Measurements from ENCODE around the gene DBH. TPM values are rescaled to one million over a fixed set of nuclear protein-coding genes. Genes with fewer than 3 reads are reported as not detected.

The DBH gene
- total RNA-seq, 2 donors from 2014 or later: not detected

DNA sequence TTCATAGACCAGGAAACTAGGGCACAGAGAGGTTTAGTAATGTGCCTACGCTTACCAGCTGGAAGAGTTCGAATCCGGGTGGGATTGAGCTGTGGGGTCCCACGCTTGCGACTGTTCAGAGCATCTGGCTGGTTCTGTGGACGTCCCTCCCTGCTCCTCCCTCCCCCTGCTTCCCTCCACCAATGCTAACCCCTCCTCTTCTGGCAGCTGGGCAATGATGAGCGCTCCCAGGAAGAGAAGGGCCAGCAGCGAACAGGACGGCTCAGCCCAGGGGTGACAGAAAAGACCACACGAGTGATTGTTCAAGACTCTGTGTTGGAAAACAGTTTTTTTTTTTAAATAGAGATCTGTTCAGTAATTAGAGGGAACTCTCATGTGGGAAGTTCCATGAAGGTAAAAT is 33.9 kb upstream of the DBH start:
- H3K27me3 ChIP-seq: no peaks in the 10 kb centered on the region
- peaks cover 0 to 10% (median 0%) of the 10 kb centered on the region in 3 donors for H3K9me3 ChIP-seq
- intact Hi-C loops (cut with DNase I): no loop called here
- no peak for TF ChIP-seq POLR2A (IDR thresholded peaks at IDR 0.05)
- TF ChIP-seq, protein P1, sequence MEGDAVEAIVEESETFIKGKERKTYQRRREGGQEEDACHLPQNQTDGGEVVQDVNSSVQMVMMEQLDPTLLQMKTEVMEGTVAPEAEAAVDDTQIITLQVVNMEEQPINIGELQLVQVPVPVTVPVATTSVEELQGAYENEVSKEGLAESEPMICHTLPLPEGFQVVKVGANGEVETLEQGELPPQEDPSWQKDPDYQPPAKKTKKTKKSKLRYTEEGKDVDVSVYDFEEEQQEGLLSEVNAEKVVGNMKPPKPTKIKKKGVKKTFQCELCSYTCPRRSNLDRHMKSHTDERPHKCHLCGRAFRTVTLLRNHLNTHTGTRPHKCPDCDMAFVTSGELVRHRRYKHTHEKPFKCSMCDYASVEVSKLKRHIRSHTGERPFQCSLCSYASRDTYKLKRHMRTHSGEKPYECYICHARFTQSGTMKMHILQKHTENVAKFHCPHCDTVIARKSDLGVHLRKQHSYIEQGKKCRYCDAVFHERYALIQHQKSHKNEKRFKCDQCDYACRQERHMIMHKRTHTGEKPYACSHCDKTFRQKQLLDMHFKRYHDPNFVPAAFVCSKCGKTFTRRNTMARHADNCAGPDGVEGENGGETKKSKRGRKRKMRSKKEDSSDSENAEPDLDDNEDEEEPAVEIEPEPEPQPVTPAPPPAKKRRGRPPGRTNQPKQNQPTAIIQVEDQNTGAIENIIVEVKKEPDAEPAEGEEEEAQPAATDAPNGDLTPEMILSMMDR (IDR thresholded peaks at IDR 0.05): no peak
- ATAC-seq: no peak
- H3K4me3 ChIP-seq: no peak overlapping the region
- no peaks in the 10 kb centered on the region for H3K36me3 ChIP-seq (replicated peaks in 1 of 2; ENCODE audit: insufficient read depth in 1 of 2, low read depth in 2 of 2)
- no peaks in the 10 kb centered on the region for H3K4me1 ChIP-seq
- 71 to 76% methylated on average over 10 of the region's 10 CpGs for WGBS, 2 donors
- DNase-seq: no peak
- H3K27ac ChIP-seq: no peak overlapping the region

GRCh38 chr9:133603135-133603927 is 32.8 kb upstream of the DBH start:
- 48 to 62% methylated on average over 14 of the region's 14 CpGs for WGBS, 2 donors
- Histone ChIP-seq H3K4me1 (no peaks in the 10 kb centered on the region), H3K27ac (no peak overlapping the region), H3K36me3 (replicated peaks in 1 of 2; ENCODE audit: insufficient read depth in 1 of 2, low read depth in 2 of 2) (no peaks in the 10 kb centered on the region), H3K27me3 (peaks cover 0 to 6% of the 10 kb centered on the region in 2 donors), H3K9me3 (no peaks in the 10 kb centered on the region), H3K4me3 (no peak overlapping the region)
- TF ChIP-seq, protein P1 (IDR thresholded peaks at IDR 0.05): no peak
- no peak for TF ChIP-seq POLR2A (IDR thresholded peaks at IDR 0.05)
- no peak for ATAC-seq
- DNase-seq: no peak
- intact Hi-C loops (cut with DNase I): no loop called here

DNA sequence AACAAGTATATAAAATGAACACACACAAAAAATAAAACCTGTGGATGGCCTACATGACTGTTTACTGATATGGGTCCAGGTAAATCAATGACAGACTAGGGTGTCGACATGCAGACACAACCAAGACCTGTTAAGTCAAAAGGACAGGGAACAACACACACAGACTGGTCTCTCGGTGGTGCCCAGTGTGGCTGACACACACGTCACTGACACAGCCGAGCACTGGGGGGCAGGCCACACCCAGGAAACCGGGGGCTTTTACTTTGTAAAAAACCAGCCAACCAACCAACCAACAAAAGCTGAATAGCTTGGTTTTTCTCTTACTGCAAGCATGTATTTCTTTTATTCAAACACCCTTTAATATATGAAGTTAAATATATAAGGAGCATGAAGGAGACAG is 31.9 kb upstream of the DBH start:
- H3K4me1 ChIP-seq: peaks cover 3% of the 10 kb centered on the region
- no peaks in the 10 kb centered on the region for H3K9me3 ChIP-seq
- 23 to 41% methylated on average over 5 of the region's 5 CpGs for WGBS, 2 donors
- peaks cover 0 to 11% of the 10 kb centered on the region in 2 donors for H3K27me3 ChIP-seq
- DNase-seq (no peak), ATAC-seq (no peak)
- intact Hi-C loops (cut with DNase I): no loop called here
- no peak overlapping the region for H3K27ac ChIP-seq
- H3K4me3 ChIP-seq: no peak overlapping the region
- TF ChIP-seq, protein P1 (IDR thresholded peaks at IDR 0.05): no peak
- TF ChIP-seq POLR2A (IDR thresholded peaks at IDR 0.05): no peak
- no peaks in the 10 kb centered on the region for H3K36me3 ChIP-seq (replicated peaks in 1 of 2; ENCODE audit: insufficient read depth in 1 of 2, low read depth in 2 of 2)

DNA sequence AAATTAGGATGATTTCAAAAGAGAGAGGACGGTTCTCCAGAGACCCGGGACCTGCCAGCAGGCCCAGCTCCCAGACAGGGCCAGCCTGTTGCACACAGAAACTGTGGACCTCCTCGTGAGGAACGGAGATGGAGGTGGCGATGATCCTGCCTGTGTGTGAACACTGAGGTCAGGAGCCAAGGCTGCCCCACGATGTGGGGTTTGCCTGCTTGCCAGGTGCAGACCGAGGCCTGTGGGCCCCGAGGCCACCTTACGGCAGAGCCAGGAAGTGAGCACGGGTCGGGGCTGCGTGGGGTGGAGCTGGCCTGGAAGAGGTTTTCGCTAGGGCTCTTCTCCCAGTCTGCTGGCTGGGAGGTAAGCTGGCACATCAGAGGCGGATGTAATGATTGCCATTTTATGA is 31.3 kb upstream of the DBH start:
- Histone ChIP-seq H3K27ac (no peak overlapping the region), H3K36me3 (replicated peaks in 1 of 2; ENCODE audit: insufficient read depth in 1 of 2, low read depth in 2 of 2) (no peaks in the 10 kb centered on the region), H3K27me3 (peaks cover 0 to 11% of the 10 kb centered on the region in 2 donors), H3K4me3 (no peak overlapping the region), H3K4me1 (peaks cover 6% of the 10 kb centered on the region), H3K9me3 (no peaks in the 10 kb centered on the region)
- WGBS, 2 donors: 66 to 68% methylated on average over 5 to 14 of the region's 14 CpGs
- intact Hi-C loops (cut with DNase I): no loop called here
- ATAC-seq: no peak
- TF ChIP-seq, protein P1 (IDR thresholded peaks at IDR 0.05): no peak
- no peak for TF ChIP-seq POLR2A (IDR thresholded peaks at IDR 0.05)
- no peak for DNase-seq

DNA sequence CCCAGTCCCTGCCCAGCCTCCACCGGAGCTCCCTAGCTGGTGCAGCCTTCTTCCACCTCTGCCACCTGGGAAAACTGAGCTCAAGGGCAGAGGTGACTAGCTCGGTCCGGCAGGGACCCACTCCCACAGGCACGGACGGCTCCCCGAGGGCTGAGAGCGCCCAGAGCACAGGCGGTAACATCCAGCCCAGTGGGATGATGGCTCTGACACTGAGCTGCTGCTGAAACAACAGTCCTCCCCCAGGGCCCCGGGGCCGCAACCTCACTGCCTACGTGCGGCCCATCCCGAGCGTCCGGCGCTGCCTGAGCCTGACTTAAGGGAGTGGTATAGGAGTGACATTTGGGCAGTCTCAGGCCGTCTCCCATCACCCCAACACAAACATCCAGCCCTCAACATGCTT is 30.7 kb upstream of the DBH start:
- DNase-seq: no peak
- TF ChIP-seq, protein P1 (IDR thresholded peaks at IDR 0.05): no peak
- no peak for TF ChIP-seq POLR2A (IDR thresholded peaks at IDR 0.05)
- intact Hi-C loops (cut with DNase I): no loop called here
- H3K27ac ChIP-seq: no peak overlapping the region
- no peak for ATAC-seq
- WGBS, 2 donors: 69 to 78% methylated on average over 4 to 17 of the region's 17 CpGs
- H3K4me1 ChIP-seq: peaks cover 6% of the 10 kb centered on the region
- no peaks in the 10 kb centered on the region for H3K9me3 ChIP-seq
- no peaks in the 10 kb centered on the region for H3K36me3 ChIP-seq (replicated peaks in 1 of 2; ENCODE audit: insufficient read depth in 1 of 2, low read depth in 2 of 2)
- H3K27me3 ChIP-seq: peaks cover 0 to 11% of the 10 kb centered on the region in 2 donors
- H3K4me3 ChIP-seq: no peak overlapping the region

Measured in body of pancreas (tissue), 4 donors.